H1 (cell line): Measurements from ENCODE around the gene AIF1L.

Source experiments
- EP300 ChIP-seq, 2 experiments: IDR thresholded peaks; 1 replicate in 1 of 2; 2 replicates in 1 of 2; pipeline ENCODE4 v1.6.1; 2011 to 2012; ENCODE audit warnings: low read depth in 2 of 2, low read length in 2 of 2, mild to moderate bottlenecking in 2 of 2, borderline replicate concordance in 1 of 2, inconsistent platforms in 1 of 2, moderate library complexity in 1 of 2
- MAFK ChIP-seq: IDR thresholded peaks from 2 replicates; pipeline ENCODE4 v1.6.1; 2012; ENCODE audit warnings: low read depth, mild to moderate bottlenecking, improper control_type of control experiment, low read length
- RFX5 ChIP-seq: IDR thresholded peaks from 2 replicates; pipeline ENCODE4 v1.6.1; 2011; ENCODE audit warnings: low read depth, low read length, improper control_type of control experiment, borderline replicate concordance

- TF ChIP-seq MAFK (no peak), EP300 (IDR thresholded peaks at IDR 0.05; ENCODE audit: borderline replicate concordance in 1 of 2, low read depth in 2 of 2, low read length in 2 of 2) (no peak), RFX5 (no peak)
These were observed 1.0 kb downstream of the AIF1L start for GRCh38 chr9:131097126-131097947.
